ENCODE data around the gene WDR37.
A peak's percentile ranks its signal among the peaks of the same experiment; 100 is the strongest.

Gene WDR37

GRCh38 chr10:1074052-1074747 is 18.0 kb downstream of the WDR37 start:
- no peak for TF ChIP-seq EZH2phosphoT487 (IDR thresholded peaks at IDR 0.05; ENCODE audit: borderline replicate concordance, low read length)
- TF ChIP-seq, protein P1, sequence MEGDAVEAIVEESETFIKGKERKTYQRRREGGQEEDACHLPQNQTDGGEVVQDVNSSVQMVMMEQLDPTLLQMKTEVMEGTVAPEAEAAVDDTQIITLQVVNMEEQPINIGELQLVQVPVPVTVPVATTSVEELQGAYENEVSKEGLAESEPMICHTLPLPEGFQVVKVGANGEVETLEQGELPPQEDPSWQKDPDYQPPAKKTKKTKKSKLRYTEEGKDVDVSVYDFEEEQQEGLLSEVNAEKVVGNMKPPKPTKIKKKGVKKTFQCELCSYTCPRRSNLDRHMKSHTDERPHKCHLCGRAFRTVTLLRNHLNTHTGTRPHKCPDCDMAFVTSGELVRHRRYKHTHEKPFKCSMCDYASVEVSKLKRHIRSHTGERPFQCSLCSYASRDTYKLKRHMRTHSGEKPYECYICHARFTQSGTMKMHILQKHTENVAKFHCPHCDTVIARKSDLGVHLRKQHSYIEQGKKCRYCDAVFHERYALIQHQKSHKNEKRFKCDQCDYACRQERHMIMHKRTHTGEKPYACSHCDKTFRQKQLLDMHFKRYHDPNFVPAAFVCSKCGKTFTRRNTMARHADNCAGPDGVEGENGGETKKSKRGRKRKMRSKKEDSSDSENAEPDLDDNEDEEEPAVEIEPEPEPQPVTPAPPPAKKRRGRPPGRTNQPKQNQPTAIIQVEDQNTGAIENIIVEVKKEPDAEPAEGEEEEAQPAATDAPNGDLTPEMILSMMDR (IDR thresholded peaks at IDR 0.05; ENCODE audit: low read depth, low read length, poor library complexity, severe bottlenecking) = no peak
- no peaks in the 10 kb centered on the region for H4K20me1 ChIP-seq (ENCODE audit: control insufficient read depth, insufficient read depth, low read depth, low read length)
- no peaks in the 10 kb centered on the region for H3K9me3 ChIP-seq (ENCODE audit: control insufficient read depth, insufficient read depth, low read length)
- H3K79me2 ChIP-seq (ENCODE audit: control insufficient read depth, low read length) = peaks cover 14% of the 10 kb centered on the region
- no peak overlapping the region for H3K4me2 ChIP-seq (ENCODE audit: low read length)
- H3K9me2 ChIP-seq (replicated peaks; ENCODE audit: control insufficient read depth, low read length) = no peaks in the 10 kb centered on the region
- no peaks in the 10 kb centered on the region for H3K27me3 ChIP-seq (ENCODE audit: control insufficient read depth, low read length)
- H3K4me3 ChIP-seq (ENCODE audit: low read length) = no peak overlapping the region
- H3F3A ChIP-seq (ENCODE audit: control insufficient read depth, insufficient read depth) = peaks cover 4% of the 10 kb centered on the region; the same call in 1 of the 2 replicates
- no peak overlapping the region for H3K27ac ChIP-seq (ENCODE audit: low read depth, low read length)
- peaks cover 30% of the 10 kb centered on the region for H3K36me3 ChIP-seq (ENCODE audit: control insufficient read depth, low read length)
- 0 out of 2 replicates have a peak, but pooled peaks cover 4% of the 10 kb centered on the region for H3K4me1 ChIP-seq (ENCODE audit: control insufficient read depth, low read length)

- Histone ChIP-seq H3K27ac (ENCODE audit: low read depth, low read length) (no peak overlapping the region), H3K4me2 (ENCODE audit: low read length) (no peak overlapping the region), H3K9me3 (ENCODE audit: control insufficient read depth, insufficient read depth, low read length) (no peaks in the 10 kb centered on the region), H3K9me2 (replicated peaks; ENCODE audit: control insufficient read depth, low read length) (no peaks in the 10 kb centered on the region), H3K4me1 (ENCODE audit: control insufficient read depth, low read length) (no peaks in the 10 kb centered on the region), H4K20me1 (ENCODE audit: control insufficient read depth, insufficient read depth, low read depth, low read length) (no peaks in the 10 kb centered on the region), H3F3A (ENCODE audit: control insufficient read depth, insufficient read depth) (peaks cover 4% of the 10 kb centered on the region; the same call in 1 of the 2 replicates), H3K79me2 (ENCODE audit: control insufficient read depth, low read length) (peaks cover 9% of the 10 kb centered on the region; the same call in 1 of the 2 replicates), H3K27me3 (ENCODE audit: control insufficient read depth, low read length) (no peaks in the 10 kb centered on the region), H3K4me3 (ENCODE audit: low read length) (no peak overlapping the region), H3K36me3 (ENCODE audit: control insufficient read depth, low read length) (peaks cover 37% of the 10 kb centered on the region)
- TF ChIP-seq EZH2phosphoT487 (IDR thresholded peaks at IDR 0.05; ENCODE audit: borderline replicate concordance, low read length) = no peak
- TF ChIP-seq, protein P1 (IDR thresholded peaks at IDR 0.05; ENCODE audit: low read depth, low read length, poor library complexity, severe bottlenecking) = peak; percentile 26
These were observed 18.6 kb downstream of the WDR37 start for GRCh38 chr10:1074748-1075308.

GRCh38 chr10:1078668-1079067 is 22.5 kb downstream of the WDR37 start:
- no peak overlapping the region for H3K27ac ChIP-seq (ENCODE audit: low read depth, low read length)
- no peak overlapping the region for H3K4me3 ChIP-seq (ENCODE audit: low read length)
- 0 out of 2 replicates have a peak, but pooled peaks cover 3% of the 10 kb centered on the region for H3F3A ChIP-seq (ENCODE audit: control insufficient read depth, insufficient read depth)
- H3K4me2 ChIP-seq (ENCODE audit: low read length) = no peak overlapping the region
- no peaks in the 10 kb centered on the region for H4K20me1 ChIP-seq (ENCODE audit: control insufficient read depth, insufficient read depth, low read depth, low read length)
- H3K4me1 ChIP-seq (ENCODE audit: control insufficient read depth, low read length) = no peaks in the 10 kb centered on the region
- 0 out of 2 replicates have a peak, but pooled peaks cover 3% of the 10 kb centered on the region for H3K79me2 ChIP-seq (ENCODE audit: control insufficient read depth, low read length)
- H3K9me3 ChIP-seq (ENCODE audit: control insufficient read depth, insufficient read depth, low read length) = no peaks in the 10 kb centered on the region
- TF ChIP-seq, protein P1 (IDR thresholded peaks at IDR 0.05; ENCODE audit: low read depth, low read length, poor library complexity, severe bottlenecking) = no peak
- TF ChIP-seq EZH2phosphoT487 (IDR thresholded peaks at IDR 0.05; ENCODE audit: borderline replicate concordance, low read length) = no peak
- H3K9me2 ChIP-seq (replicated peaks; ENCODE audit: control insufficient read depth, low read length) = no peaks in the 10 kb centered on the region
- H3K27me3 ChIP-seq (ENCODE audit: control insufficient read depth, low read length) = no peaks in the 10 kb centered on the region
- peaks cover 47% of the 10 kb centered on the region for H3K36me3 ChIP-seq (ENCODE audit: control insufficient read depth, low read length)

Data from DOHH2 (cell line).